OCI-LY1 (cell line): ENCODE measurements around the gene CALY.

Source experiments
- CTCF ChIP-seq: fragments of 200-600 bp; sonication (generic), shearing (Covaris generic); IDR thresholded peaks from 2 replicates; pipeline ENCODE4 v1.5.1; 2017; ENCODE audit warnings: mild to moderate bottlenecking, antibody characterized with exemption, low read length, moderate library complexity, mixed read lengths
- EZH2 ChIP-seq: fragments of 200-600 bp; sonication (generic), shearing (Covaris generic); IDR thresholded peaks from 2 replicates; pipeline ENCODE4 v1.8.0; 2017; ENCODE audit warnings: borderline replicate concordance, mixed run types, mild to moderate bottlenecking, antibody characterized with exemption, low read length, moderate library complexity, mixed read lengths

- TF ChIP-seq CTCF = no peak
- TF ChIP-seq EZH2 = no peak
Measured at GRCh38 chr10:133378251-133379096, 41.8 kb upstream of the CALY start.
